Measurements from ENCODE around the gene TEX38. TPM values are rescaled to one million over a fixed set of nuclear protein-coding genes. Genes with fewer than 3 reads are reported as not detected.

Gene TEX38
- total RNA-seq, 1 donor from 2014 or later: not detected

GRCh38 chr1:46677339-46677738 lies 5.7 kb downstream of the TEX38 start:
- Histone ChIP-seq H3K9me3 (no peaks in the 10 kb centered on the region), H3K36me3 (peaks cover 0 to 62% of the 10 kb centered on the region in 2 donors), H3K27me3 (no peaks in the 10 kb centered on the region), H3K27ac (no peak overlapping the region), H3K4me1 (no peaks in the 10 kb centered on the region), H3K4me3 (no peak overlapping the region)
- DNase-seq (ENCODE audit: extremely low spot score in 2 of 2): no peak
- intact Hi-C loops (cut with DNase I): no loop called here
- TF ChIP-seq POLR2A (IDR thresholded peaks at IDR 0.05) (no peak), POLR2AphosphoS5 (IDR thresholded peaks at IDR 0.05; ENCODE audit: insufficient read depth in 1 of 2, low read depth in 1 of 2) (no peak), CTCF (IDR thresholded peaks at IDR 0.05) (no peak)

- Histone ChIP-seq H3K4me3 (no peak overlapping the region), H3K36me3 (peaks cover 0 to 84% of the 10 kb centered on the region in 2 donors), H3K27ac (no peak overlapping the region), H3K4me1 (no peaks in the 10 kb centered on the region), H3K9me3 (no peaks in the 10 kb centered on the region), H3K27me3 (no peaks in the 10 kb centered on the region)
- intact Hi-C loops (cut with DNase I): no loop called here
- no peak for DNase-seq (ENCODE audit: extremely low spot score in 2 of 2)
- TF ChIP-seq POLR2AphosphoS5 (IDR thresholded peaks at IDR 0.05; ENCODE audit: insufficient read depth in 1 of 2, low read depth in 1 of 2): no peak
- TF ChIP-seq CTCF (IDR thresholded peaks at IDR 0.05): no peak
- no peak for TF ChIP-seq POLR2A (IDR thresholded peaks at IDR 0.05)
Observed at GRCh38 chr1:46679789-46680573, 8.3 kb downstream of the TEX38 start.

- H3K36me3 ChIP-seq: peaks cover 0 to 93% of the 10 kb centered on the region in 2 donors
- H3K27ac ChIP-seq: no peak overlapping the region
- H3K4me3 ChIP-seq: no peak overlapping the region
- TF ChIP-seq POLR2AphosphoS5 (IDR thresholded peaks at IDR 0.05; ENCODE audit: insufficient read depth in 1 of 2, low read depth in 1 of 2): no peak
- no peak for TF ChIP-seq CTCF (IDR thresholded peaks at IDR 0.05)
- no peak for TF ChIP-seq POLR2A (IDR thresholded peaks at IDR 0.05)
- DNase-seq (ENCODE audit: extremely low spot score in 2 of 2): no peak
- H3K4me1 ChIP-seq: peaks cover 3% of the 10 kb centered on the region
- intact Hi-C loops (cut with DNase I): no loop called here
- no peaks in the 10 kb centered on the region for H3K9me3 ChIP-seq
- no peaks in the 10 kb centered on the region for H3K27me3 ChIP-seq
Observed at GRCh38 chr1:46681333-46682034, 9.8 kb downstream of the TEX38 start.

- TF ChIP-seq POLR2A (IDR thresholded peaks at IDR 0.05): no peak
- no peak for TF ChIP-seq CTCF (IDR thresholded peaks at IDR 0.05)
- no peak for TF ChIP-seq POLR2AphosphoS5 (IDR thresholded peaks at IDR 0.05; ENCODE audit: insufficient read depth in 1 of 2, low read depth in 1 of 2)
- peaks cover 9% of the 10 kb centered on the region for H3K4me1 ChIP-seq
- no peak overlapping the region for H3K4me3 ChIP-seq
- no peaks in the 10 kb centered on the region for H3K27me3 ChIP-seq
- H3K36me3 ChIP-seq: peaks cover 0 to 94% of the 10 kb centered on the region in 2 donors
- no peak overlapping the region for H3K27ac ChIP-seq
- intact Hi-C loops (cut with DNase I): no loop called here
- DNase-seq (ENCODE audit: extremely low spot score in 2 of 2): no peak
- H3K9me3 ChIP-seq: no peaks in the 10 kb centered on the region
Observed at GRCh38 chr1:46682064-46682463, 10.4 kb downstream of the TEX38 start.

- no peaks in the 10 kb centered on the region for H3K27me3 ChIP-seq
- DNase-seq (ENCODE audit: extremely low spot score in 2 of 2): no peak
- TF ChIP-seq POLR2A (IDR thresholded peaks at IDR 0.05) (no peak), POLR2AphosphoS5 (IDR thresholded peaks at IDR 0.05; ENCODE audit: insufficient read depth in 1 of 2, low read depth in 1 of 2) (no peak), CTCF (IDR thresholded peaks at IDR 0.05) (no peak)
- H3K4me3 ChIP-seq: no peak overlapping the region
- intact Hi-C loops (cut with DNase I): no loop called here
- peaks cover 0 to 88% of the 10 kb centered on the region in 2 donors for H3K36me3 ChIP-seq
- H3K9me3 ChIP-seq: no peaks in the 10 kb centered on the region
- peaks cover 22% of the 10 kb centered on the region for H3K4me1 ChIP-seq
- no peak overlapping the region for H3K27ac ChIP-seq
Observed at GRCh38 chr1:46684670-46685069, 13.0 kb downstream of the TEX38 start.

Data from vagina (tissue), 2 donors.